Loucy (cell line): Measurements from ENCODE around the gene RP9.

ENCODE experiments used
- H2AFZ ChIP-seq: fragments of 200-600 bp; sonication (generic); 2 replicates; pipeline ENCODE4 v1.6.0; 2016; ENCODE audit warnings: antibody characterized with exemption, mild to moderate bottlenecking, low read length, moderate library complexity
- H3F3A ChIP-seq: fragments of 200-600 bp; 2 replicates; pipeline ENCODE4 v1.6.0; 2016; ENCODE audit warnings: antibody characterized with exemption, low read depth, mild to moderate bottlenecking
- H3K27me3 ChIP-seq: fragments of 200-600 bp; sonication (generic); 2 replicates; pipeline ENCODE4 v1.6.1; 2014; ENCODE audit warnings: low read length, mild to moderate bottlenecking; ENCODE audit not compliant: insufficient read depth, poor library complexity, severe bottlenecking
- H3K36me3 ChIP-seq: fragments of 200-600 bp; sonication (generic); 2 replicates; pipeline ENCODE4 v1.6.1; 2016; ENCODE audit warnings: low read length; ENCODE audit not compliant: insufficient read depth
- H3K4me1 ChIP-seq: fragments of 200-600 bp; sonication (generic); 2 replicates; pipeline ENCODE4 v1.5.1; 2014; ENCODE audit warnings: low read length, mild to moderate bottlenecking; ENCODE audit not compliant: insufficient read depth, poor library complexity, severe bottlenecking
- H3K4me2 ChIP-seq: fragments of 200-600 bp; sonication (generic); 2 replicates; pipeline ENCODE4 v1.6.0; 2014; ENCODE audit warnings: antibody characterized with exemption, low read length, low read depth, mild to moderate bottlenecking; ENCODE audit not compliant: poor library complexity, severe bottlenecking
- H3K4me3 ChIP-seq: fragments of 200-600 bp; sonication (generic); 2 replicates; pipeline ENCODE4 v1.5.1; 2014; ENCODE audit warnings: low read length, mild to moderate bottlenecking, mixed read lengths; ENCODE audit not compliant: poor library complexity, severe bottlenecking
- H3K79me2 ChIP-seq: fragments of 200-600 bp; sonication (generic); 2 replicates; pipeline ENCODE4 v1.6.1; 2014; ENCODE audit warnings: low read length; ENCODE audit not compliant: insufficient read depth
- H3K9ac ChIP-seq: fragments of 200-600 bp; sonication (generic); 2 replicates; pipeline ENCODE4 v1.6.0; 2014; ENCODE audit warnings: mild to moderate bottlenecking, low read depth, low read length, moderate library complexity; ENCODE audit not compliant: poor library complexity, severe bottlenecking
- H3K9me2 ChIP-seq: fragments of 200-600 bp; sonication (generic); replicated peaks from 2 replicates; pipeline ENCODE4 v1.6.1; 2016; ENCODE audit warnings: low read depth, low read length, mixed read lengths
- H3K9me3 ChIP-seq: fragments of 200-600 bp; sonication (generic); 2 replicates; pipeline ENCODE4 v1.6.1; 2014; ENCODE audit warnings: mild to moderate bottlenecking, antibody characterized with exemption, low read length, low read depth; ENCODE audit not compliant: insufficient read depth
- H4K20me1 ChIP-seq: fragments of 200-600 bp; sonication (generic); 2 replicates; pipeline ENCODE4 v1.6.0; 2014; ENCODE audit warnings: antibody characterized with exemption, low read length, mild to moderate bottlenecking; ENCODE audit not compliant: insufficient read depth, poor library complexity, severe bottlenecking
- CTCF ChIP-seq: fragments of 200-600 bp; sonication (generic); conservative IDR thresholded peaks from 2 replicates; pipeline ENCODE4 v1.5.1; 2014; ENCODE audit warnings: mild to moderate bottlenecking, antibody characterized with exemption, low read length
- EZH2phosphoT487 ChIP-seq: fragments of 200-600 bp; IDR thresholded peaks from 2 replicates; pipeline ENCODE4 v1.6.1; 2018; ENCODE audit warnings: antibody characterized with exemption, mild to moderate bottlenecking, moderate library complexity, borderline replicate concordance

Gene RP9

GRCh38 chr7:33054261-33054964, 54.8 kb downstream of the RP9 start:
- Histone ChIP-seq H3K27me3 (no peaks in the 10 kb centered on the region), H3K79me2 (peaks cover 89% of the 10 kb centered on the region), H3K9me3 (no peaks in the 10 kb centered on the region), H3K4me1 (peaks cover 68% of the 10 kb centered on the region), H4K20me1 (peaks cover 70% of the 10 kb centered on the region), H3K36me3 (no peaks in the 10 kb centered on the region), H3F3A (peaks cover 15% of the 10 kb centered on the region), H3K9me2 (no peaks in the 10 kb centered on the region), H3K4me3 (peak overlapping the region; percentile 63), H3K4me2 (peak overlapping the region; percentile 76), H3K9ac (peak overlapping the region; percentile 69), H2AFZ (no peak overlapping the region)
- no peak for TF ChIP-seq CTCF
- TF ChIP-seq EZH2phosphoT487 = no peak

GRCh38 chr7:33053721-33054120, 55.5 kb downstream of the RP9 start:
- Histone ChIP-seq H3F3A (peaks cover 15% of the 10 kb centered on the region), H3K36me3 (no peaks in the 10 kb centered on the region), H3K4me2 (peak overlapping the region; percentile 76), H3K9me2 (no peaks in the 10 kb centered on the region), H3K4me3 (peak overlapping the region; percentile 63), H3K4me1 (peaks cover 61% of the 10 kb centered on the region), H2AFZ (no peak overlapping the region), H4K20me1 (peaks cover 69% of the 10 kb centered on the region), H3K79me2 (peaks cover 89% of the 10 kb centered on the region), H3K9me3 (no peaks in the 10 kb centered on the region), H3K27me3 (no peaks in the 10 kb centered on the region), H3K9ac (peak overlapping the region; percentile 69)
- no peak for TF ChIP-seq EZH2phosphoT487
- TF ChIP-seq CTCF = no peak

- peak; percentile 79 for TF ChIP-seq CTCF
- TF ChIP-seq EZH2phosphoT487 = no peak
- Histone ChIP-seq H3K4me3 (peak overlapping the region; percentile 4), H3K9me3 (no peaks in the 10 kb centered on the region), H3K9me2 (no peaks in the 10 kb centered on the region), H3K4me1 (peaks cover 49% of the 10 kb centered on the region), H3K27me3 (no peaks in the 10 kb centered on the region), H3F3A (peaks cover 15% of the 10 kb centered on the region), H3K9ac (peak overlapping the region; percentile 27), H2AFZ (no peak overlapping the region), H3K4me2 (peak overlapping the region; percentile 59), H3K79me2 (peaks cover 88% of the 10 kb centered on the region), H3K36me3 (no peaks in the 10 kb centered on the region), H4K20me1 (peaks cover 74% of the 10 kb centered on the region)
Observed at GRCh38 chr7:33050535-33051318, 58.5 kb downstream of the RP9 start.
